OCI-LY3 (cell line): ENCODE results near the gene TXNDC17.

Source experiments
- CTCF ChIP-seq: fragments of 200-600, 300-600 bp; sonication (generic); IDR thresholded peaks from 2 replicates; pipeline ENCODE4 v1.5.1; 2014; ENCODE audit warnings: antibody characterized with exemption, low read length, low read depth
- EZH2phosphoT487 ChIP-seq: fragments of 200-600 bp; shearing (Covaris generic); IDR thresholded peaks from 2 replicates; pipeline ENCODE4 v1.6.1; 2018; ENCODE audit warnings: antibody characterized with exemption, mixed run types, low read depth

GRCh38 chr17:6668219-6668618 lies 27.4 kb downstream of the TXNDC17 start:
- no peak for TF ChIP-seq CTCF
- no peak for TF ChIP-seq EZH2phosphoT487
